Measurements from ENCODE around the gene GPATCH8.

- no peak for TF ChIP-seq CTCF (conservative IDR thresholded peaks at IDR 0.05 in 1 of 2, IDR thresholded peaks at IDR 0.05 in 1 of 2; ENCODE audit: low read depth in 1 of 2, low read length in 2 of 2)
- TF ChIP-seq EZH2 (IDR thresholded peaks at IDR 0.05; ENCODE audit: low read length, missing control alignments): no peak
These were observed 45.4 kb upstream of the GPATCH8 start for GRCh38 chr17:44548376-44549230.

All from fibroblast of lung (primary cell).